GM19351 (cell line): Measurements from ENCODE around the gene INCENP.
"Not testable (repeated sequence)": the region's sequence is repeated elsewhere in the genome, so short reads cannot be mapped to it uniquely, and the experiment has no call there.

ENCODE experiments used
- ATAC-seq: cut with Tn5 transposase; IDR thresholded peaks from one replicate; pipeline ENCODE4 v1.9.1; 2021; ENCODE audit warnings: mild to moderate bottlenecking, moderate library complexity; ENCODE audit not compliant: unreplicated experiment

INCENP gene

DNA sequence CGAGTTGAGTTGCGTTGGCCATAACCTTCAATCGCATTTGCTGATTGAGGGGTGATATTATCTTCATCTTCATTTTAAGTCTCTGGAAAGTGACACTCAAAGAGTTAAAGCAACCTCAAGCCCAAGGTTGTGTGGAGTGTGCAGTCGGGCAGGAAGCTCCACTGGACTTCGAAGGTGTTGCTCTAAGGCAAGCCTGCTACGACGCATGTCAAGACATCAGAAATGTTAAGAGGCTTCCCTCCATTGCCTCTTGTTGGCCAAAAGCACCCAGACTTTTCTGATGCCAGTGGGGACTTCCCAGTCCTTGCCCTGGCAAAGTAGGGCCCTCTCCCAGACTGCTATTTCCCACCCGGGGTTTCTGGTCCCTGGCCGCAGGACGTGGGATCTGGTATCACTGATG is 42.6 kb downstream of the INCENP start:
- no peak for ATAC-seq

DNA sequence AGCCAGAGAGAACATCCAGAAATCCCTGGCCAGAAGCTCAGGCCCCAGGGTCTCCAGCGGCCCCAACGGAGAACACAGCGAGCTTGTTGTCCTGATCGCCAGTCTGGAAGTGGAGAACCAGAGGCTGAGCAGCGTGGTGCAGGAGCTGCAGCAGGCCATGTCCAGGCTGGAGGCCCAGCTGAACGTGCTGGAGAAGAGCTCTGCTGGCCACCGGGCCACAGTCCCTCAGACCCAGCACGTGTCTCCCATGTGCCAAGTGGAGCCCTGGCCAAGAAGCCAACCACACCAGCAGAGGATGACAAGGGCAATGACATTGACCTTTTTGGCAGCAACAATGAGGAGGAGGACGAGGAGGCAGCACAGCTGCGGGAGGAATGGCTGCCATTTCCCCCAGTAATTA is 45.6 kb downstream of the INCENP start:
- no peak for ATAC-seq

DNA sequence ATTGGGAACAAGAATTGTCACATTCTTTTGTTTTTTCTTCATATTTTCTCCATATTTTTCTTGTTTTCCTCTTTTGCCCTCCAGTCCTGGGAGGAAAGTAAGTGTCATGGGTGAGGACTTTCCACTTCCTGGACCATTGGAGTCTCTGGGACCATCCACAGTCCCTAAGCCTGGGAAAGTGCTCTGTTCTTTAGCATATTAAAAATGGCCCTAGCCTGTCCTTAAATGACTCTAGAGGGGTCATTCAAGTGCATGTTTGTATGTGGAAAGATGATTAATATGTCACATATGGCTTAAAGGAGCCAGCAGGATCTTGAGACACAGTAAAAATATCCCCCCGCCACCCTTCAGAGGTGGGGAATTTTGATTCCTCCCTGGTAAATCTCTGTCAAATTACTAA is 46.1 kb downstream of the INCENP start:
- no peak for ATAC-seq

DNA sequence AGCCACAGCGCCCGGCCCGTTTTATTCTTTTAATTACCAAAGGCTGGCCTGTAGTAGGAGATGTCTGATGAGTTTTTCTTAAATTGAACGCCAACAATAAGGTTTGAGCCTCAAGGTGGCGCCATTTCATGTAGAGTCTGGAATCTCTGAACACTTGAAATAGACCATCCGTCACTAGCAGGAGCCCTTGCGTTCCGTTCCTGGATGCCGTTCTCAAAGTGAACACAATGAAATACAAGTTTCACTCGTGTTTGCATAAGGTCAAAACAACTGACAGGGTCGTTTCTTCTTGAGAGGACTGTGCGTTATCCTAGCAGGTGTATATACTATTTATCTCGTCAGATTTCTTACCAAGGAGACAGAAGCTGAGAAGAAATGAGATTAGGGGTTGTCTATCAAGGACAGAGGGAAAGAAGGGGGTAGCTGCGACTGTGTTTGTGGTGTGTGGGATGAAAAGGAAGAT is 47.5 kb downstream of the INCENP start:
- ATAC-seq: no peak

DNA sequence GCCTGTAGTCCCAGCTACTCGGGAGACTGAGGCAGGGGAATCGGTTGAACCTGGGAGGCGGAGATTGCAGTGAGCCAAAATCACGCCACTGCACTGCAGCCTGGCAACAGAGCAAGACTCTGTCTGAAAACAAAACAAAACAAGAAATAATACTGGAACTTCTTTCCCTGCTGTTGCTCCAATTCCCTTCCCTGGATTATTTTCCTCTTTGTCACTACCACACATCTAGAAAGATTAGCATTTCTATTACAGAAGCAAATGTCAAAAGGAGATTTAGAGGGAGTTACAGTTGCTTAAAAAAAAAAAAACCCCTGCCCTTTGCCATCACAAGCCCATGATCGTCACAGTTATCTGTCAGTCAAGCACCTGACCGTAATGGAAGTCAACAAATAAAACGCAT is 48.5 kb downstream of the INCENP start:
- ATAC-seq: no peak

DNA sequence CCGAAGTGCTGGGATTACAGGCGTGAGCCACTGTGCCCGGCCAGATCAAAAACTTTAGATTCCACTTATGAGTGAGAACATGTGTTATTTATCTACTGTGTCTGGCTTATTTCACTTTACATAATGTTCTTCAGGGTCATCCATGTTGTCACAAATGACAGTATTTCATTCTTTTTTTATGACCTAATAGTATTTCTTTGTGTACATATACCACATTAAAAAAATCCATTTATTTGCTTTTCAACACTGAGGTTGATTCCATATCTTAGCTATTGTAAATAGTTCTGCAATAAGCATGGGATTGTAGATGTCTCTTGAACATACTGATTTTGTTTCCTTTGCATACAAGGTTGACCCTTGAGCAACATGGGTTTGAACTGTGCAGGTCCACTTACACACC is 53.0 kb downstream of the INCENP start:
- ATAC-seq: no peak

DNA sequence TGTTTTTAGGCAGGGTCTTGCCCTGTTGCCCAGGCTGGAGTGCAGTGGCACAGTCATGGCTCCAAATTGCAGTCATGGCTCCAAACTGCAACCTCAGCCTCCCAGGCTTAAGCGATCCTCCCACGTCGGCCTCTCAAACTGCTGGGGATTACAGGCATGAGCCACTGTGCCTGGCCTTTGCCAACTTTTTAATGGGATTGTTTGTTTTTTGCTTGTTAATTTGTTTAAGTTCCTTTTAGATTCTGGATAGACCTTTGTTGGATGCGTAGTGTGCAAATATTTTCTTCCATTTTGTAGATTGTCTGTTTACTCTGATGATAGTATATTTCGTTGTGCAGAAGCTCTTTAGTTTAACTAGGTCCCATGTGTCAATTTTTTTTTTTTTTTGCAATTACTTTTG is 56.2 kb downstream of the INCENP start:
- no peak for ATAC-seq

DNA sequence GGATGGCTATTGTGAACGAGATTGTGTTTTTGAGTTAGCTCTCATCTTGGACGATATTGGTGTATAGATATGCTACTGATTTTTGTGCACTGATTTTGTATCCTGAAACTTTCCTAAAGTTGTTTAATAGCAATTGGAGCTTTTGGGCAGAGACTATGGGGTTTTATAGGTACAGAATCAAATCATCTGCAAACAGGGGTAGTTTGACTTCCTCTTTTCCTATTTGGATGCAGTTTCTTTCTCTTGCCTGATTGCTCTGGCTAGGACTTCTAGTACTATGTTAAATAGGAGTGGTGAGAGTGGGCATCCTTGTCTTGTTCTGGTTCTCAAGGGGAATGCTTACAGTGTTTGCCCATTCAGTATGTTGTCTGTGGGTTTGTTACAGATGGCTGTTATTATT is 57.3 kb downstream of the INCENP start:
- no peak for ATAC-seq

DNA sequence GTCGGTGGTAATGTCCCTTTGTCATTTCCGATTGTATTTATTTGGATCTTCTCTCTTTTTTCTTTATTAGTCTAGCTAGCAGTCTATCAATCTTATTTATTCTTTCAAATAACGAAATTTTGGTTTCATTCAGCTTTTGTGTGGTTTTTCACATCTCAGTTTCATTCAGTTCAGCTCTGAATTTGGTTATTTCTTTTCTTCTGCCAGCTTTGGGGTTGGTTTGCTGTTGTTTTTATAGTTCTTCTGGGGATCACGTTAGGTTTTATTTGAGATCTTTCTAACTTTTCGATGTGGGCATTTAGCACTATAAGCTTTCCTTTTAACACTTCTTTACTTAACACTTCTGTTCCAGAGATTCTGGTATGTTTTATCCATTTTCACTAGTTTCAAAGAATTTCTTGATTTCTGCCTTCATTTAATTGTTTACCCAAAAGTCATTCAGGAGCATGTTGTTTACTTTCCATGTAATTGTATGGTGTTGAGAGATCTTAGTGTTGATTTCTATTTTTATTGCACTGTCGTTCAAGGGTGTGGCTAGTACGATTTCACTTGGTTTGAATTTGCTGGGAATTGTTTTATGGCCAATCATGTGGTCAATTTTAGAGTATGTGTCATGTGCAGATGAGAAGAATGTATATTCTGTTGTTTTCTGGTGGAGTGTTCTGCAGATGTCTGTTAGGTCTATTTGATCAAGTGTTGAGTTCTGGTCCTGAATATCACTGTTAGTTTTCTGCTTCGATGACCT is 58.5 kb downstream of the INCENP start:
- ATAC-seq: no peak

DNA sequence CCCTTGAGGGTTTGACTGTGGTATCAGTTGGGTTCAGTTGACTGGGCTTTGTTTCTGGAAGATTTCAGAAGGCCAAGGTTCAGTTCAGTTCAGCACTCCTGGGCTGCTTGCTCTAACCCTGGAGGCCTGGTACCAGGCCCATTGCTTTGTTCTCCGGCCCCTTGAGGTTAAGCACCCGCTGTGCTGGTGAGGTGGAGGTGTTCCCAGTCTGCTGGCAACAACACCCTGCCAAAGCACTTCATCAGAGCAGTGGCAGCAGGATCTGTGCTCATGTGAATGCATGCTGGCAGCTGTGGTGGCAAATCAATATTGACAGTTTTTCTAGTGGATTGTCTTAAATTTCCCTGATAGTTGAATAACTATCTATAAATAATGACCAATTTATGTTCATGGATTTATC is 62.4 kb downstream of the INCENP start:
- ATAC-seq: no peak

DNA sequence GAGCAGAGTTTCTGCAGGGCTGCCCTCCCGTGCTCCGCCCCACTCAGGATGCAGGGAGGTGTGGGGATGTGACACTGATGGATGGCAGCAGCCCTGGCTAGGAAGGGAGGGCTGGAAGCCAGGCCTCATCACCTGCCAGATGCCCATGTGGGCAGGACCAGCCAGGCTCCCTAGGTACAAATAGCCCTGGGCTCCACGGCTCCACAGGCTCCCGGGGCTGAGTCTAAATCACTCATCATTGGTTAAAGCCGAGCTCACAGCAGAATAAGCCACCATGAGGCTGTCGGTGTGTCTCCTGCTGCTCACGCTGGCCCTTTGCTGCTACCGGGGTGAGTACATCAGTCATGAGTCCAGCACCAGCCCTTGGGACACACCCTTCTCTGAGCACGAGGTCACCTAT is 66.2 kb downstream of the INCENP start, which contains the start of gene SCGB1D1:
SCGB1D1 (plus strand) TSS at position 206 of the 400 bp plus-strand sequence; CDS start at position 275, 69 bp downstream.
- no peak for ATAC-seq

DNA sequence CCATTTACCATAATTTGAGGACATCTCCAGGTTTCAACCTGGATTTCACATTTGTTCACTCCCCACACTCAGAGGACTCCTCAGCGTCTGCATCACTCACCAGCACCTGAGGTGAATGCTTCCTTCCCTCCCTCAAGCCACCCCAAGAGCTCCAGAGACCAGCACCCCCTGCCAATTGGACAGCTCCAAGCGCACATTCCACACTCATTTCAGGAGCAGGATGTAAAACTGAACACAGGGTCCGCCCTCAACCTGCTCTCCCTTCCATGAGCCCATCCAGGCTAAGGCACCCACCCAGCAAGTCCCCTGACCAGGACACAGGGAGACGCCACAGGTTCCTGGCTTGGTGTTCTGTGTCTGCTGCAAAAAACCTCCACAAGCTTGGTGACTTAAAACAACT is 70.1 kb downstream of the INCENP start:
- no peak for ATAC-seq

DNA sequence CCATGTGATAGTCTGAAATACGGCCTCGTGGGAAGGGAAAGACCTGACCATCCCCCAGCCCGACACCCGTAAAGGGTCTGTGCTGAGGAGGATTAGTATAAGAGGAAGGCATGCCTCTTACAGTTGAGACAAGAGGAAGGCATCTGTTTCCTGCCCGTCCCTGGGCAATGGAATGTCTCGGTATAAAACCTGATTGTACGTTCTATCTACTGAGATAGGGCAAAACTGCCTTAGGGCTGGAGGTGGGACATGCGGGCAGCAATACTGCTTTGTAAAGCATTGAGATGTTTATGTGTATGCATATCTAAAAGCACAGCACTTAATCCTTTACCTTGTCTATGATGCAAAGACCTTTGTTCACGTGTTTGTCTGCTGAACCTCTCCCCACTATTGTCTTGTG is 71.2 kb downstream of the INCENP start:
- not testable (repeated sequence) for ATAC-seq

DNA sequence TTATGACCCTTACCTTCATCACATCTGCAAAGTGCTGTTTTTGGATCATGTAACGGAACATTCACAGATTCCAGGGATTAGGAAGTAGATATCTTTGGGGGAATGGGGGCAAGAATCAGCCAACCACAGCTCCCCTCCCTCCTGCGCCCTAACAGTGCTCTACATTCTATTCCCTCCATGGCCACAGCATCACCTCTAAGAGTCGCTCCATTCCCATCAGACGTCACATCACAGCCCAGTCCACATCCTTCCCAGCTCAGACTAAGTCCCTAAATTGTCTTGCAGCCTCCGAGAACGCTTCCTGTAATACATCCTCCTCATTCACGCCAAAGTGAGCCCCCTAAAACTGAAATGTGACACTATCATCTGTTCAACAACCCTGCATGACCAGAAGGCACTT is 72.1 kb downstream of the INCENP start:
- no peak for ATAC-seq

DNA sequence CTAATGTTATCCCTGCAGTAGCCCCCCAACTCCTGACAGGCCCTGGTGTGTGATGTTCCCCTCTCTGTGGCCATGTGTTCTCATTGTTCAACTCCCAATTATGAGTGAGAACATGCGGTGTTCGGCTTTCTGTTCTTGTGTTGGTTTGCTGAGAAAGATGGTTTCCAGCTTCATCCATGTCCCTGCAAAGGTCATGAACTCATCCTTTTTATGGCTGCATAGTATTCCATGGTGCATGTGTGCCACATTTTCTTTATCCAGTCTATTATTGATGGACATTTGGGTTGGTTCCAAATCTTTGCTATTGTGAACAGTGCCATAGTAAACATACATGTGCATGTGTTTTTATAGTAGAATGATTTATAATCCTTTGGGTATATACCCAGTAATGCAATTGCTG is 73.6 kb downstream of the INCENP start:
- ATAC-seq: not testable (repeated sequence)

DNA sequence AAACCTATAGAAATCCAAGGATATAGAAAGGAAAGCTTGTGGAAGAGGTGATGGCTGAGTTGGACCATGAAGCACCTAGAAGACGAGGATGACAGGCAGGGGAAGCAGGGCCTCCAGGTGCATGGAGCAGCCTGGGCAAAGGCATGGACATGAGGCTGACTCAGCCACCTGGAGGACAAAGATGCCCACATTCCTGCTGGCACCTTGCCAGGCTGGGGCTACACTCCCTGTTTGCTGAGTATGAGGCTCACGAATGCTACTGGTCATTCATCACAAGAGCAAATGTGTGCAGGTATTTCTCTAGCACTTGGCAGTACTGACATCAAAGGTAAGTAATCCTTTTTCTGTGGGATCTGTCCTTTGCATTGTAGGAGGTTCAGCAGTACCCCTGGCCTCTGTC is 77.6 kb downstream of the INCENP start:
- ATAC-seq: no peak
